OCI-LY1 (cell line): Measurements from ENCODE around the gene UGT1A9.

Experiments used
- CTCF ChIP-seq: fragments of 200-600 bp; sonication (generic), shearing (Covaris generic); IDR thresholded peaks from 2 replicates; pipeline ENCODE4 v1.5.1; 2017; ENCODE audit warnings: mild to moderate bottlenecking, antibody characterized with exemption, low read length, moderate library complexity, mixed read lengths
- EZH2 ChIP-seq: fragments of 200-600 bp; sonication (generic), shearing (Covaris generic); IDR thresholded peaks from 2 replicates; pipeline ENCODE4 v1.8.0; 2017; ENCODE audit warnings: borderline replicate concordance, mixed run types, mild to moderate bottlenecking, antibody characterized with exemption, low read length, moderate library complexity, mixed read lengths

DNA sequence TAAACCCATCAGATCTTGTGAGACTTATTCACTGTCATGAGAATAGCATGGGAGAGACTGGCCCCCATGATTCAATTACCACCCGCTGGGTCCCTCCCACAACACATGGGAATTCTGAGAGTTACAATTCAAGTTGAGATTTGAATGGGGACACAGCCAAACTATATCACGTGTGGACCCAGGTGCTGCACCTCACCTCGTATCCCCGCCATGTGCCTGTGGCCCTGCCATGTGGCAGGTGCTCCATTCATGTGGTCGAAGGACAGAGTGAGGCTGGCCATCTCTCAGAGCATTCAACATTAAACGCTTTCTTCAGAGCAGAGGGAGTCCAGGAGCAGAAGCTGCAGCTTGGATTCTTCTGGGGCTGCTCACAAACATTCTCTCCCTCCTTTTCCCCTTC is 138.7 kb downstream of the UGT1A9 start:
- no peak for TF ChIP-seq CTCF
- no peak for TF ChIP-seq EZH2
